Kidney epithelial cell (primary cell): ENCODE data around the gene LAMB2. TPM values are rescaled to one million over a fixed set of nuclear protein-coding genes. Genes with fewer than 3 reads are reported as not detected.

Source experiments
- DNase-seq: peaks from one replicate; pipeline ENCODE4 v3.0.0-alpha.2; 2010; ENCODE audit warnings: low read depth
- H3K27me3 ChIP-seq: 2 replicates; pipeline ENCODE4 v1.6.0; 2011; ENCODE audit warnings: low read length; ENCODE audit not compliant: control insufficient read depth, insufficient read depth
- H3K36me3 ChIP-seq: 2 replicates; pipeline ENCODE4 v1.5.1; 2011; ENCODE audit warnings: low read length; ENCODE audit not compliant: control insufficient read depth, insufficient read depth
- H3K4me3 ChIP-seq: 2 replicates; pipeline ENCODE4 v1.5.1; 2011; ENCODE audit warnings: low read depth, mild to moderate bottlenecking, control low read depth, low read length
- total RNA-seq: library from RNA; depleted of rRNA; stranded (reverse); fragments of >200 nt; gene quantifications from 2 replicates; pipeline ENCODE4 v1.2.3, GENCODE V29; 2015
- TF ChIP-seq, protein P1 (sequence below): IDR thresholded peaks from 2 replicates; pipeline ENCODE4 v1.5.1; 2011; ENCODE audit warnings: mild to moderate bottlenecking, moderate library complexity, low read length, control low read depth, inconsistent platforms; ENCODE audit not compliant: insufficient read depth, poor library complexity, severe bottlenecking

The LAMB2 gene
- total RNA-seq, 1 donor from 2014 or later, result 197 TPM

- H3K27me3 ChIP-seq, result no peaks in the 10 kb centered on the region
- no peak for DNase-seq
- H3K4me3 ChIP-seq, result no peak overlapping the region
- TF ChIP-seq, protein P1, sequence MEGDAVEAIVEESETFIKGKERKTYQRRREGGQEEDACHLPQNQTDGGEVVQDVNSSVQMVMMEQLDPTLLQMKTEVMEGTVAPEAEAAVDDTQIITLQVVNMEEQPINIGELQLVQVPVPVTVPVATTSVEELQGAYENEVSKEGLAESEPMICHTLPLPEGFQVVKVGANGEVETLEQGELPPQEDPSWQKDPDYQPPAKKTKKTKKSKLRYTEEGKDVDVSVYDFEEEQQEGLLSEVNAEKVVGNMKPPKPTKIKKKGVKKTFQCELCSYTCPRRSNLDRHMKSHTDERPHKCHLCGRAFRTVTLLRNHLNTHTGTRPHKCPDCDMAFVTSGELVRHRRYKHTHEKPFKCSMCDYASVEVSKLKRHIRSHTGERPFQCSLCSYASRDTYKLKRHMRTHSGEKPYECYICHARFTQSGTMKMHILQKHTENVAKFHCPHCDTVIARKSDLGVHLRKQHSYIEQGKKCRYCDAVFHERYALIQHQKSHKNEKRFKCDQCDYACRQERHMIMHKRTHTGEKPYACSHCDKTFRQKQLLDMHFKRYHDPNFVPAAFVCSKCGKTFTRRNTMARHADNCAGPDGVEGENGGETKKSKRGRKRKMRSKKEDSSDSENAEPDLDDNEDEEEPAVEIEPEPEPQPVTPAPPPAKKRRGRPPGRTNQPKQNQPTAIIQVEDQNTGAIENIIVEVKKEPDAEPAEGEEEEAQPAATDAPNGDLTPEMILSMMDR, result no peak
- H3K36me3 ChIP-seq, result no peaks in the 10 kb centered on the region
Measured at GRCh38 chr3:49173792-49174170, 40.9 kb upstream of the LAMB2 start.

GRCh38 chr3:49173116-49173791, 40.4 kb upstream of the LAMB2 start:
- no peak for DNase-seq
- H3K36me3 ChIP-seq, result no peaks in the 10 kb centered on the region
- TF ChIP-seq, protein P1, result no peak
- no peaks in the 10 kb centered on the region for H3K27me3 ChIP-seq
- no peak overlapping the region for H3K4me3 ChIP-seq

DNA sequence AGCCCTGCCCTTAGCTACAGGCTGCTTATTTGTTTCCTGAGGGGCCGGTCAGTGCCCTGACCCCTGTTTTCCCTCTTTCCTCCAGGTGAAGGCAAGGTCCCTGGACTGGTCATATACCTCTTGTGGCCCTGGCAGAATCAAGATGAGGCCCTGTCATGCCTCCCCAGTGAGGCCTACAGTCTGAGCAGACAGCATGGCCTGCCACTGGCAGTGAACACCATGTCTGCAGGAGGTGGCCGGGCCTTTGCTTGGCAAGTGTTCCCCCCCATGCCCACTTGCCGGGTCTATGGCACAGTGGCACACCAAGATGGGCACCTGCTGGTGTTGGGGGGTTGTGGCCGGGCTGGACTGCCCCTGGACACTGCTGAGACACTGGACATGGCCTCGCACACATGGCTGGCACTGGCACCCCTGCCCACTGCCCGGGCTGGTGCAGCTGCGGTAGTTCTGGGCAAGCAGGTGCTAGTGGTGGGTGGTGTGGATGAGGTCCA, 39.7 kb upstream of the LAMB2 start:
- TF ChIP-seq, protein P1, result no peak
- Histone ChIP-seq H3K36me3 (no peaks in the 10 kb centered on the region), H3K27me3 (no peaks in the 10 kb centered on the region), H3K4me3 (no peak overlapping the region)
- no peak for DNase-seq

- no peaks in the 10 kb centered on the region for H3K36me3 ChIP-seq
- TF ChIP-seq, protein P1, result no peak
- H3K27me3 ChIP-seq, result no peaks in the 10 kb centered on the region
- no peak for DNase-seq
- H3K4me3 ChIP-seq, result peak overlapping the region; percentile 72
Measured at GRCh38 chr3:49171775-49172500, 39.1 kb upstream of the LAMB2 start.

GRCh38 chr3:49171119-49171774, 38.4 kb upstream of the LAMB2 start, which contains the start of gene KLHDC8B:
KLHDC8B (plus strand) TSS chr3:49171598; CDS start chr3:49172770, 1,172 bp downstream.
- no peaks in the 10 kb centered on the region for H3K36me3 ChIP-seq
- TF ChIP-seq, protein P1, result peak; percentile 99
- DNase-seq, result no peak
- peak within 1 kb of the TSS; percentile 72 for H3K4me3 ChIP-seq
- H3K27me3 ChIP-seq, result no peaks in the 10 kb centered on the region
